Activated T-cell treated with anti-CD3 and anti-CD28 coated beads for 24 hours (primary cell): ENCODE data around the gene PRTFDC1.
"Not testable (repeated sequence)": the region's sequence is repeated elsewhere in the genome, so short reads cannot be mapped to it uniquely, and the experiment has no call there.

Experiments used
- DNase-seq: peaks from one replicate; pipeline ENCODE4 v3.0.0-alpha.2; 2020; ENCODE audit warnings: low read depth

Gene PRTFDC1

GRCh38 chr10:24930427-24930826 lies 22.0 kb downstream of the PRTFDC1 start:
- no peak for DNase-seq

GRCh38 chr10:24929904-24930303 lies 22.5 kb downstream of the PRTFDC1 start:
- DNase-seq: no peak

GRCh38 chr10:24929056-24929544 lies 23.3 kb downstream of the PRTFDC1 start:
- no peak for DNase-seq

- no peak for DNase-seq
Measured at GRCh38 chr10:24928163-24928562, 24.2 kb downstream of the PRTFDC1 start.

GRCh38 chr10:24926557-24926956 lies 25.8 kb downstream of the PRTFDC1 start:
- DNase-seq: no peak

GRCh38 chr10:24925799-24926198 lies 26.6 kb downstream of the PRTFDC1 start:
- DNase-seq: no peak

- DNase-seq: not testable (repeated sequence)
Measured at GRCh38 chr10:24924483-24924882, 27.9 kb downstream of the PRTFDC1 start.

GRCh38 chr10:24922222-24922868 lies 30.1 kb downstream of the PRTFDC1 start:
- peak; percentile 19 for DNase-seq

GRCh38 chr10:24920907-24921881 lies 31.2 kb downstream of the PRTFDC1 start:
- peak; percentile 60 for DNase-seq

- not testable (repeated sequence) for DNase-seq
Measured at GRCh38 chr10:24920192-24920591, 32.2 kb downstream of the PRTFDC1 start.

GRCh38 chr10:24919629-24920028 lies 32.8 kb downstream of the PRTFDC1 start:
- DNase-seq: not testable (repeated sequence)

- DNase-seq: no peak
Measured at GRCh38 chr10:24917979-24918378, 34.4 kb downstream of the PRTFDC1 start.

GRCh38 chr10:24917493-24917892 lies 34.9 kb downstream of the PRTFDC1 start:
- no peak for DNase-seq

- no peak for DNase-seq
Measured at GRCh38 chr10:24916365-24916764, 36.0 kb downstream of the PRTFDC1 start.

- DNase-seq: no peak
Measured at GRCh38 chr10:24915304-24915703, 37.1 kb downstream of the PRTFDC1 start.

- no peak for DNase-seq
Measured at GRCh38 chr10:24914148-24914547, 38.3 kb downstream of the PRTFDC1 start.

GRCh38 chr10:24912215-24912614 lies 40.2 kb downstream of the PRTFDC1 start:
- no peak for DNase-seq

GRCh38 chr10:24911029-24911428 lies 41.4 kb downstream of the PRTFDC1 start:
- DNase-seq: no peak

GRCh38 chr10:24910574-24910973 lies 41.8 kb downstream of the PRTFDC1 start:
- DNase-seq: no peak

GRCh38 chr10:24908793-24909423 lies 43.5 kb downstream of the PRTFDC1 start:
- no peak for DNase-seq

- no peak for DNase-seq
Measured at GRCh38 chr10:24907956-24908355, 44.5 kb downstream of the PRTFDC1 start.

GRCh38 chr10:24906372-24906771 lies 46.0 kb downstream of the PRTFDC1 start:
- DNase-seq: no peak

- DNase-seq: no peak
Measured at GRCh38 chr10:24904824-24905223, 47.6 kb downstream of the PRTFDC1 start.
